Measurements from ENCODE around the gene INTS7. TPM values are rescaled to one million over a fixed set of nuclear protein-coding genes. Genes with fewer than 3 reads are reported as not detected.

Gene INTS7
- 10 to 100 TPM; 14.9 to 21.7 (median 19.4) TPM for polyA plus RNA-seq (ENCODE audit: insufficient read length in 3 of 3)
- long read RNA-seq, donor 1, full-length matches to known transcripts = 1 of 1 reads
- long read RNA-seq, donor 1, partial matches to known transcripts = 0 of 1 reads
- long read RNA-seq, donor 1, other reads (novel, unspliced or antisense) = 0 of 1 reads
- long read RNA-seq, donor 2, full-length matches to known transcripts = 3 of 3 reads
- long read RNA-seq, donor 2, partial matches to known transcripts = 0 of 3 reads
- long read RNA-seq, donor 2, other reads (novel, unspliced or antisense) = 0 of 3 reads
- long read RNA-seq, donor 3, full-length matches to known transcripts = 1 of 1 reads
- long read RNA-seq, donor 3, partial matches to known transcripts = 0 of 1 reads
- long read RNA-seq, donor 3, other reads (novel, unspliced or antisense) = 0 of 1 reads
- long read RNA-seq, donor 4, full-length matches to known transcripts = 1 of 1 reads
- long read RNA-seq, donor 4, partial matches to known transcripts = 0 of 1 reads
- long read RNA-seq, donor 4, other reads (novel, unspliced or antisense) = 0 of 1 reads
- long read RNA-seq, donor 5 = 0 reads
- long read RNA-seq, donor 6, partial matches to known transcripts = 0 of 1 reads
- long read RNA-seq, donor 6, other reads (novel, unspliced or antisense) = 0 of 1 reads
- long read RNA-seq, donor 7 = 0 reads
- long read RNA-seq, donor 8 = 0 reads
- long read RNA-seq, donor 9 = 0 reads
- long read RNA-seq, donor 10, full-length matches to known transcripts = 2 of 2 reads
- long read RNA-seq, donor 10, partial matches to known transcripts = 0 of 2 reads
- long read RNA-seq, donor 10, other reads (novel, unspliced or antisense) = 0 of 2 reads
- long read RNA-seq, donor 11, full-length matches to known transcripts = 5 of 5 reads
- long read RNA-seq, donor 11, partial matches to known transcripts = 0 of 5 reads
- long read RNA-seq, donor 11, other reads (novel, unspliced or antisense) = 0 of 5 reads
- long read RNA-seq, donor 12, full-length matches to known transcripts = 2 of 2 reads
- long read RNA-seq, donor 12, partial matches to known transcripts = 0 of 2 reads
- long read RNA-seq, donor 12, other reads (novel, unspliced or antisense) = 0 of 2 reads
- long read RNA-seq, donor 13, full-length matches to known transcripts = 1 of 1 reads
- long read RNA-seq, donor 13, partial matches to known transcripts = 0 of 1 reads
- long read RNA-seq, donor 13, other reads (novel, unspliced or antisense) = 0 of 1 reads
- long read RNA-seq, donor 14 = 0 reads
- long read RNA-seq, donor 15, full-length matches to known transcripts = 2 of 2 reads
- long read RNA-seq, donor 15, partial matches to known transcripts = 0 of 2 reads
- long read RNA-seq, donor 15, other reads (novel, unspliced or antisense) = 0 of 2 reads
- long read RNA-seq, donor 16, full-length matches to known transcripts = 2 of 2 reads
- long read RNA-seq, donor 16, partial matches to known transcripts = 0 of 2 reads
- long read RNA-seq, donor 16, other reads (novel, unspliced or antisense) = 0 of 2 reads

GRCh38 chr1:212035123-212035834 is at the start of gene INTS7, which contains the start of gene DTL:
Gene INTS7 (minus strand): TSS chr1:212035557. CDS start chr1:212035437, 120 bp downstream.
Gene DTL (plus strand): TSS chr1:212035748. CDS start chr1:212035891, 143 bp downstream.
- peak; percentile 100 for DNase-seq

- no peak for DNase-seq
These were observed 47.5 kb upstream of the INTS7 start for GRCh38 chr1:212082765-212083406.

- no peak for DNase-seq
These were observed 43.5 kb upstream of the INTS7 start for GRCh38 chr1:212078826-212079225.

GRCh38 chr1:212077028-212077427 is 41.7 kb upstream of the INTS7 start:
- DNase-seq = no peak

- no peak for DNase-seq
These were observed 39.5 kb upstream of the INTS7 start for GRCh38 chr1:212074856-212075255.

GRCh38 chr1:212074313-212074712 is 39.0 kb upstream of the INTS7 start:
- no peak for DNase-seq

GRCh38 chr1:212073490-212073889 is 38.1 kb upstream of the INTS7 start:
- no peak for DNase-seq

GRCh38 chr1:212072047-212072446 is 36.7 kb upstream of the INTS7 start:
- no peak for DNase-seq

GRCh38 chr1:212070720-212071302 is 35.5 kb upstream of the INTS7 start:
- DNase-seq = peak; percentile 30

GRCh38 chr1:212067787-212068186 is 32.4 kb upstream of the INTS7 start:
- DNase-seq = peak; percentile 11

- peak; percentile 22 for DNase-seq
These were observed 27.6 kb upstream of the INTS7 start for GRCh38 chr1:212062832-212063438.

GRCh38 chr1:212060632-212061472 is 25.5 kb upstream of the INTS7 start:
- no peak for DNase-seq

GRCh38 chr1:212055333-212055732 is 20.0 kb upstream of the INTS7 start:
- no peak for DNase-seq

- DNase-seq = no peak
These were observed 18.6 kb upstream of the INTS7 start for GRCh38 chr1:212053993-212054392.

GRCh38 chr1:212045981-212046380 is 10.6 kb upstream of the INTS7 start:
- DNase-seq = no peak

- no peak for DNase-seq
These were observed 9.5 kb upstream of the INTS7 start for GRCh38 chr1:212044851-212045250.

GRCh38 chr1:212042436-212042835 is 7.1 kb upstream of the INTS7 start:
- DNase-seq = no peak
